K562 (cell line): ENCODE data around the gene MSL3. TPM values are rescaled to one million over a fixed set of nuclear protein-coding genes. Genes with fewer than 3 reads are reported as not detected.
A peak's percentile ranks its signal among the peaks of the same experiment; 100 is the strongest.

Experiments used
- ADNP ChIP-seq: fragments of 200-800 bp; sonication (Bioruptor generic); IDR thresholded peaks from 2 replicates; pipeline ENCODE4 v1.6.1; 2016; ENCODE audit warnings: missing genetic modification characterization, missing compliant biosample characterization
- BRF2 ChIP-seq: IDR thresholded peaks from 3 replicates; pipeline ENCODE4 v1.6.1; 2011; ENCODE audit warnings: borderline replicate concordance, mild to moderate bottlenecking; ENCODE audit not compliant: insufficient read length, insufficient read depth
- DLX4 ChIP-seq: fragments of 250-450 bp; sonication (Bioruptor Pico); IDR thresholded peaks from 2 replicates; pipeline ENCODE4 v1.6.1; 2021; ENCODE audit warnings: mild to moderate bottlenecking
- FOXM1 ChIP-seq, 2 experiments: fragments of 450-650 bp in 1 of 2; sonication (generic) in 1 of 2; formaldehyde crosslinking in 1 of 2; IDR thresholded peaks; 2 replicates each; pipeline versions ENCODE4 v1.6.1 to v1.9.0; 2017 to 2022; ENCODE audit warnings: low read depth in 2 of 2, mild to moderate bottlenecking in 2 of 2, missing genetic modification reagents in 1 of 2, moderate library complexity in 1 of 2
- JUNB ChIP-seq: fragments of 450-650 bp; formaldehyde crosslinking; conservative IDR thresholded peaks from 2 replicates; pipeline ENCODE4 v1.4.0; 2020; ENCODE audit warnings: mild to moderate bottlenecking
- KAT8 ChIP-seq: fragments of 450-650 bp; IDR thresholded peaks from 2 replicates; pipeline ENCODE4 v1.6.1; 2016; ENCODE audit warnings: low read depth, mild to moderate bottlenecking
- LEF1 ChIP-seq: fragments of 450-650 bp; IDR thresholded peaks from 2 replicates; pipeline ENCODE4 v1.6.1; 2016; ENCODE audit warnings: mild to moderate bottlenecking
- NEUROD1 ChIP-seq: fragments of 150-350 bp; IDR thresholded peaks from 2 replicates; pipeline ENCODE4 v1.6.1; 2014; ENCODE audit warnings: borderline replicate concordance, low read length, low read depth; ENCODE audit not compliant: partially characterized antibody
- PCBP2 ChIP-seq: fragments of 200-400 bp; formaldehyde crosslinking; IDR thresholded peaks from 2 replicates; pipeline ENCODE4 v1.6.1; 2018; ENCODE audit warnings: low read length, low read depth, mild to moderate bottlenecking, moderate library complexity; ENCODE audit not compliant: poor library complexity, severe bottlenecking
- PRPF4 ChIP-seq: fragments of 200-400 bp; formaldehyde crosslinking; IDR thresholded peaks from one replicate; pipeline ENCODE4 v1.6.1; 2017; ENCODE audit warnings: low read length, low read depth, mild to moderate bottlenecking; ENCODE audit not compliant: insufficient read depth, poor library complexity, severe bottlenecking
- PTBP1 ChIP-seq: fragments of 200-400 bp; formaldehyde crosslinking; IDR thresholded peaks from 2 replicates; pipeline ENCODE4 v1.6.1; 2017; ENCODE audit warnings: low read depth, low read length
- SLC30A9 ChIP-seq: fragments of 250-450 bp; sonication (Bioruptor Pico); IDR thresholded peaks from 2 replicates; pipeline ENCODE4 v1.8.0; 2022; ENCODE audit warnings: mild to moderate bottlenecking, moderate library complexity
- TAF1 ChIP-seq: IDR thresholded peaks from 2 replicates; pipeline ENCODE4 v1.6.1; 2011; ENCODE audit warnings: mild to moderate bottlenecking, low read length, moderate library complexity; ENCODE audit not compliant: insufficient read depth, control insufficient read depth, severe bottlenecking; ENCODE audit errors: extremely low read depth
- THRAP3 ChIP-seq: fragments of 450-650 bp; IDR thresholded peaks from 2 replicates; pipeline ENCODE4 v1.6.1; 2016; ENCODE audit warnings: mild to moderate bottlenecking, inconsistent platforms, borderline replicate concordance
- YY1 ChIP-seq, 3 experiments: IDR thresholded peaks; 2 replicates each; pipeline ENCODE4 v1.6.1; 2011; ENCODE audit warnings: low read length in 2 of 3, mild to moderate bottlenecking in 2 of 3, moderate library complexity in 2 of 3, borderline replicate concordance in 1 of 3, control low read depth in 1 of 3, low read depth in 1 of 3; ENCODE audit not compliant: insufficient read depth in 3 of 3, insufficient replicate concordance in 2 of 3, control insufficient read depth in 1 of 3, insufficient read length in 1 of 3; ENCODE audit errors: extremely low read depth in 1 of 3
- ZBTB7A ChIP-seq: IDR thresholded peaks from 2 replicates; pipeline ENCODE4 v1.6.1; 2011; ENCODE audit warnings: low read depth, mild to moderate bottlenecking, low read length, moderate library complexity, borderline replicate concordance; ENCODE audit not compliant: control insufficient read depth
- ZC3H11A ChIP-seq: IDR thresholded peaks from 2 replicates; pipeline ENCODE4 v1.6.1; 2012; ENCODE audit warnings: low read depth, low read length, improper control_type of control experiment
- ZNF124 ChIP-seq: sonication (generic); formaldehyde crosslinking; IDR thresholded peaks from 2 replicates; pipeline ENCODE4 v1.8.1; 2022; ENCODE audit warnings: missing genetic modification reagents
- ZNF408 ChIP-seq: fragments of 250-450 bp; sonication (Bioruptor Pico); IDR thresholded peaks from 2 replicates; pipeline ENCODE4 v1.4.0; 2020; ENCODE audit warnings: low read depth, mild to moderate bottlenecking, moderate library complexity
- ZNF639 ChIP-seq, 2 experiments: fragments of 200-800 bp in 1 of 2; sonication (Bioruptor generic) in 1 of 2; sonication (generic) in 1 of 2; formaldehyde crosslinking in 1 of 2; IDR thresholded peaks in 1 of 2; conservative IDR thresholded peaks in 1 of 2; 2 replicates each; pipeline versions ENCODE4 v1.5.0 to v1.6.1; 2016 to 2020; ENCODE audit warnings: missing compliant biosample characterization in 1 of 2, missing genetic modification characterization in 1 of 2, missing genetic modification reagents in 1 of 2
- polyA plus RNA-seq, 8 experiments: library from polyadenylated mRNA; depleted of rRNA in 4 of 8; stranded (reverse) in 5 of 8; unstranded in 3 of 8; fragments of >200 nt; fragmentation: Nextera tagmentation in 2 of 8; fragmentation: Illumina TruSeq in 1 of 8; extraction: Ambion mirVana in 2 of 8; extraction: Trizol in 1 of 8; gene quantifications; 2 replicates each; pipeline versions ENCODE4 v1.2.1 to v1.2.3, GENCODE V29; 2011 to 2014; ENCODE audit warnings: inconsistent platforms in 1 of 8, missing spikeins in 1 of 8
- total RNA-seq, 7 experiments: library from RNA; depleted of rRNA in 6 of 7; stranded (reverse); fragments of >200 nt in 6 of 7; fragmentation: Illumina TruSeq in 2 of 7; extraction: Trizol in 2 of 7; gene quantifications; 2 replicates each; pipeline versions ENCODE4 v1.2.1 to v1.2.3, GENCODE V29; 2011 to 2021; ENCODE audit warnings: low replicate concordance in 1 of 7

The MSL3 gene
- total and polyA plus RNA-seq, 9 of the 15 experiments (the other 6 are each of a cell fraction or from before 2014, with no cell fraction given): 21.3 to 39.9 (median 27.1) TPM

- no peak for TF ChIP-seq DLX4 (CRISPR knock-in tag)
- no peak for TF ChIP-seq PTBP1
- no peak for TF ChIP-seq SLC30A9 (CRISPR knock-in tag)
- TF ChIP-seq PRPF4: no peak
- TF ChIP-seq ZBTB7A: peak; percentile 59; the same call in 1 of the 2 replicates
- no peak for TF ChIP-seq THRAP3
- TF ChIP-seq LEF1: no peak
- no peak for TF ChIP-seq PCBP2
- no peak for TF ChIP-seq YY1 (IDR thresholded peaks at IDR 0.05; ENCODE audit: borderline replicate concordance in 1 of 3, control insufficient read depth in 1 of 3, extremely low read depth in 1 of 3, insufficient read depth in 3 of 3, insufficient read length in 1 of 3, insufficient replicate concordance in 2 of 3, low read depth in 1 of 3, low read length in 2 of 3)
- TF ChIP-seq FOXM1 (IDR thresholded peaks at IDR 0.05; ENCODE audit: low read depth): no peak
- peak; percentile 61; the same call in 1 of the 2 replicates for TF ChIP-seq FOXM1 (CRISPR knock-in tag; IDR thresholded peaks at IDR 0.05; ENCODE audit: low read depth)
- peak; percentile 37 for TF ChIP-seq TAF1
- peak in 1 of 2 experiments; percentile 93; a peak in 2 of 4 replicates for TF ChIP-seq ZNF639 (CRISPR knock-in tag; conservative IDR thresholded peaks at IDR 0.05 in 1 of 2, IDR thresholded peaks at IDR 0.05 in 1 of 2)
- no peak for TF ChIP-seq ZNF408 (CRISPR knock-in tag)
- no peak for TF ChIP-seq JUNB (CRISPR knock-in tag)
- TF ChIP-seq ZC3H11A: no peak
- no peak for TF ChIP-seq ZNF124 (CRISPR knock-in tag)
- TF ChIP-seq NEUROD1: no peak
- TF ChIP-seq BRF2: no peak
- TF ChIP-seq KAT8: no peak
- no peak for TF ChIP-seq ADNP
These were observed at the start of gene MSL3 (continued) for GRCh38 chrX:11757719-11758399.
